SK-N-SH (cell line): ENCODE results near the gene BCL6. TPM values are rescaled to one million over a fixed set of nuclear protein-coding genes. Genes with fewer than 3 reads are reported as not detected.

Experiments
- CTCF ChIA-PET: fragments of 300-600, 350-600 bp; formaldehyde crosslinking; extraction: SDS; loops from one replicate; lab custom pipeline; 2021; lab: Yijun Ruan, JAX
- POLR2A ChIA-PET: fragments of 350-600 bp; sonication (Branson Sonifier 250); formaldehyde crosslinking; extraction: SDS; loops from one replicate; lab custom pipeline; 2020; ENCODE audit warnings: antibody characterized with exemption, inconsistent platforms; lab: Yijun Ruan, JAX
- DNase-seq: peaks from one replicate; pipeline ENCODE4 v3.0.0; 2012
- H2AFZ ChIP-seq: fragments of 200-600 bp; sonication (generic); 2 replicates; pipeline ENCODE4 v1.8.1; 2016; ENCODE audit warnings: antibody characterized with exemption, mild to moderate bottlenecking, low read depth
- H3F3A ChIP-seq: fragments of 200-600 bp; sonication (generic); replicated peaks from 2 replicates; pipeline ENCODE3; 2016; ENCODE audit warnings: antibody characterized with exemption, mild to moderate bottlenecking; ENCODE audit not compliant: insufficient read depth
- H3K27ac ChIP-seq, 2 experiments: fragments of 200-500 bp in 1 of 2; fragments of 200-600 bp in 1 of 2; sonication (Bioruptor generic) in 1 of 2; sonication (generic), shearing (Covaris generic) in 1 of 2; 2 replicates each; pipeline versions ENCODE4 v1.5.1 to v1.6.1; 2014 to 2016; ENCODE audit warnings: low read depth in 2 of 2, inconsistent platforms in 1 of 2, low read length in 1 of 2, mild to moderate bottlenecking in 1 of 2, mixed read lengths in 1 of 2
- H3K27me3 ChIP-seq: fragments of 200-600 bp; sonication (generic), shearing (Covaris generic); 2 replicates; pipeline ENCODE4 v1.6.1; 2016; ENCODE audit warnings: mixed run types; ENCODE audit not compliant: insufficient read depth
- H3K36me3 ChIP-seq, 2 experiments: fragments of 200-500 bp in 1 of 2; fragments of 200-600 bp in 1 of 2; sonication (Bioruptor generic) in 1 of 2; sonication (generic) in 1 of 2; replicated peaks in 1 of 2; 2 replicates each; pipeline versions ENCODE3 to v1.5.1; 2014 to 2016; ENCODE audit warnings: low read length in 1 of 2, mild to moderate bottlenecking in 1 of 2; ENCODE audit not compliant: insufficient read depth in 2 of 2, control insufficient read depth in 1 of 2
- H3K4me1 ChIP-seq, 2 experiments: fragments of 200-500 bp in 1 of 2; fragments of 200-600 bp in 1 of 2; sonication (Bioruptor generic) in 1 of 2; sonication (generic), shearing (Covaris generic) in 1 of 2; 2 replicates each; pipeline versions ENCODE4 v1.5.1 to v1.6.1; 2014 to 2016; ENCODE audit warnings: low read depth in 1 of 2, low read length in 1 of 2, mixed run types in 1 of 2; ENCODE audit not compliant: insufficient read depth in 2 of 2, control insufficient read depth in 1 of 2
- H3K4me2 ChIP-seq: fragments of 200-600 bp; sonication (generic), shearing (Covaris generic); 2 replicates; pipeline ENCODE4 v1.6.1; 2017; ENCODE audit warnings: mixed run types
- H3K4me3 ChIP-seq, 2 experiments: fragments of 200-500 bp in 1 of 2; fragments of 200-600 bp in 1 of 2; sonication (Bioruptor generic) in 1 of 2; sonication (generic), shearing (Covaris generic) in 1 of 2; 2 replicates each; pipeline versions ENCODE4 v1.5.1 to v1.8.1; 2014 to 2016; ENCODE audit warnings: low read depth in 2 of 2, inconsistent platforms in 1 of 2, low read length in 1 of 2, mild to moderate bottlenecking in 1 of 2, mixed read lengths in 1 of 2, moderate library complexity in 1 of 2
- H3K79me2 ChIP-seq: fragments of 200-600 bp; sonication (generic); 2 replicates; pipeline ENCODE4 v1.8.1; 2017; ENCODE audit warnings: mild to moderate bottlenecking; ENCODE audit not compliant: insufficient read depth
- H3K9ac ChIP-seq: fragments of 200-600 bp; sonication (generic); 2 replicates; pipeline ENCODE4 v1.6.1; 2017; ENCODE audit warnings: mixed run types
- H3K9me2 ChIP-seq: fragments of 200-600 bp; sonication (generic); 2 replicates; pipeline ENCODE4 v1.6.1; 2017; ENCODE audit warnings: mixed run types
- H3K9me3 ChIP-seq: fragments of 200-600 bp; sonication (generic); 2 replicates; pipeline ENCODE4 v1.6.1; 2017; ENCODE audit warnings: mixed run types, mild to moderate bottlenecking, moderate library complexity
- H4K20me1 ChIP-seq: fragments of 200-600 bp; sonication (generic); 2 replicates; pipeline ENCODE4 v1.6.1; 2017; ENCODE audit warnings: mild to moderate bottlenecking, mixed run types; ENCODE audit not compliant: insufficient read depth
- CHD2 ChIP-seq: fragments of 150-350 bp; IDR thresholded peaks from 2 replicates; pipeline ENCODE4 v1.6.1; 2018; ENCODE audit warnings: low read length; ENCODE audit not compliant: partially characterized antibody
- ELF1 ChIP-seq: IDR thresholded peaks from 2 replicates; pipeline ENCODE4 v1.4.0; 2012
- EP300 ChIP-seq, 2 experiments: IDR thresholded peaks; 2 replicates each; pipeline versions ENCODE4 v1.4.0 to v1.6.1; 2012; ENCODE audit warnings: borderline replicate concordance in 1 of 2, low read depth in 1 of 2, low read length in 1 of 2
- FOSL2 ChIP-seq: IDR thresholded peaks from 2 replicates; pipeline ENCODE4 v1.4.0; 2012; ENCODE audit warnings: low read depth, mild to moderate bottlenecking, moderate library complexity, borderline replicate concordance
- FOXJ3 ChIP-seq: sonication (generic); formaldehyde crosslinking; IDR thresholded peaks from 2 replicates; pipeline ENCODE4 v1.5.1; 2020; ENCODE audit warnings: mild to moderate bottlenecking, missing genetic modification reagents
- GABPA ChIP-seq: IDR thresholded peaks from 2 replicates; pipeline ENCODE4 v1.4.0; 2012; ENCODE audit warnings: low read depth, mild to moderate bottlenecking
- JUND ChIP-seq: IDR thresholded peaks from 2 replicates; pipeline ENCODE4 v1.4.0; 2012
- MEF2A ChIP-seq: IDR thresholded peaks from 2 replicates; pipeline ENCODE4 v1.4.0; 2012; ENCODE audit warnings: low read depth, borderline replicate concordance
- NFIC ChIP-seq: IDR thresholded peaks from 2 replicates; pipeline ENCODE4 v1.4.0; 2012; ENCODE audit warnings: borderline replicate concordance
- NRF1 ChIP-seq: IDR thresholded peaks from 2 replicates; pipeline ENCODE4 v1.6.1; 2012; ENCODE audit warnings: low read depth, mild to moderate bottlenecking, low read length
- PBX3 ChIP-seq: IDR thresholded peaks from 2 replicates; pipeline ENCODE4; 2012
- POLR2AphosphoS5 ChIP-seq: IDR thresholded peaks from 2 replicates; pipeline ENCODE4 v1.6.1; 2012; ENCODE audit warnings: low read depth, low read length
- REST ChIP-seq: IDR thresholded peaks from 2 replicates; pipeline ENCODE4 v1.6.1; 2012; ENCODE audit warnings: mild to moderate bottlenecking, low read depth, low read length, moderate library complexity
- RFX5 ChIP-seq: IDR thresholded peaks from 2 replicates; pipeline ENCODE4 v1.6.1; 2012; ENCODE audit warnings: mild to moderate bottlenecking, improper control_type of control experiment, low read length
- TAF1 ChIP-seq: IDR thresholded peaks from 2 replicates; pipeline ENCODE4 v1.6.1; 2012; ENCODE audit warnings: low read depth, mild to moderate bottlenecking, low read length, moderate library complexity, borderline replicate concordance
- TCF12 ChIP-seq: IDR thresholded peaks from 2 replicates; pipeline ENCODE4 v1.4.0; 2012
- YY1 ChIP-seq: IDR thresholded peaks from 2 replicates; pipeline ENCODE4 v1.4.0; 2012; ENCODE audit warnings: low read depth, mild to moderate bottlenecking
- WGBS: methylation state at CpG from one replicate; pipeline ENCODE4 v1.1.6; 2017; ENCODE audit warnings: low lambda C conversion rate; 5-methylcytosine and 5-hydroxymethylcytosine counted together
- polyA plus RNA-seq, 3 experiments: library from polyadenylated mRNA; depleted of rRNA; stranded (reverse); fragments of >200 nt; gene quantifications; 2 replicates each; pipeline ENCODE4 v1.2.3, GENCODE V29; 2012
- TF ChIP-seq, protein P1 (sequence below): IDR thresholded peaks from 2 replicates; pipeline ENCODE4 v1.4.0; 2012; ENCODE audit warnings: low read depth, borderline replicate concordance

The BCL6 gene
- polyA plus RNA-seq, 1 of the 3 experiments (the other 2 are of a cell fraction), result 13.8 TPM

DNA sequence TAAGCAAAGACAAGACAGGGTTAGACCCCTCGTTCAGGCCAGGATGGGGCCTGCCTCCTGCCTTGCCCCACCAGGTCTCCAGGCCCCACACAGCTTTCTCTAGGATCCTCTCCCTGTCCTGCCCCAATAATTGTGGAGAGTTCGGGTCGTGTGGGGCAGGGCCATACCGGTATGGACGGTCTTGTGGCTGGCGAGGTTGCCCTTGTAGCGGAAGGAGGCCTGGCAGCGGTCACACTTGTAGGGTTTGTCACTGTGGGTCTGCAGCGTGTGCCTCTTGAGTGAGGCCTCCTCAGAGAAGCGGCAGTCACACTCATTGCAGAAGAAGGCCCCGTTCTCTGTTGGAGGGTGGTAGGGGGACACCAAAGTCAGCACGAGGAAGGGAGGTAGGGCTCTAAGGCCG lies 18.7 kb downstream of the BCL6 start:
- 82% methylated on average over 13 of the region's 13 CpGs for WGBS
- DNase-seq, result no peak
- no peak overlapping the region for H2AFZ ChIP-seq
- H3K36me3 ChIP-seq, result peaks cover 77 to 91% of the 10 kb centered on the region in 2 experiments
- ChIA-PET POLR2A (no interaction called here), CTCF (interaction anchor here (1.3 to 6.2 kb wide), 3 partner anchors 12 to 21 kb away, joined by 4 to 66 read pairs (median 7); no protein-coding TSS in a partner anchor)
- H3F3A ChIP-seq, result no peaks in the 10 kb centered on the region
- H3K27ac ChIP-seq, result no peak overlapping the region
- H3K79me2 ChIP-seq, result no peaks in the 10 kb centered on the region
- H3K9me2 ChIP-seq, result no peaks in the 10 kb centered on the region
- TF ChIP-seq YY1 (no peak), JUND (no peak), REST (no peak)
- TF ChIP-seq, all 33 proteins: peak for 0
- Histone ChIP-seq H3K9me3 (no peaks in the 10 kb centered on the region), H3K4me3 (no peak overlapping the region), H3K4me2 (no peak overlapping the region), H3K27me3 (no peaks in the 10 kb centered on the region), H4K20me1 (no peaks in the 10 kb centered on the region), H3K4me1 (no peaks in the 10 kb centered on the region; a peak in 1 of 4 replicates), H3K9ac (no peak overlapping the region)

GRCh38 chr3:187725653-187726370 lies 19.5 kb downstream of the BCL6 start:
- no peak overlapping the region for H3K9ac ChIP-seq
- TF ChIP-seq YY1 (no peak), PBX3 (no peak), POLR2AphosphoS5 (no peak), FOSL2 (no peak), GABPA (no peak), FOXJ3 (CRISPR knock-in tag) (no peak), MEF2A (no peak), TAF1 (no peak), JUND (no peak), RFX5 (no peak), ELF1 (no peak), TCF12 (no peak), EP300 (IDR thresholded peaks at IDR 0.05; ENCODE audit: borderline replicate concordance in 1 of 2, low read depth in 1 of 2, low read length in 1 of 2) (no peak), CHD2 (no peak), NRF1 (no peak), NFIC (no peak)
- TF ChIP-seq, protein P1, sequence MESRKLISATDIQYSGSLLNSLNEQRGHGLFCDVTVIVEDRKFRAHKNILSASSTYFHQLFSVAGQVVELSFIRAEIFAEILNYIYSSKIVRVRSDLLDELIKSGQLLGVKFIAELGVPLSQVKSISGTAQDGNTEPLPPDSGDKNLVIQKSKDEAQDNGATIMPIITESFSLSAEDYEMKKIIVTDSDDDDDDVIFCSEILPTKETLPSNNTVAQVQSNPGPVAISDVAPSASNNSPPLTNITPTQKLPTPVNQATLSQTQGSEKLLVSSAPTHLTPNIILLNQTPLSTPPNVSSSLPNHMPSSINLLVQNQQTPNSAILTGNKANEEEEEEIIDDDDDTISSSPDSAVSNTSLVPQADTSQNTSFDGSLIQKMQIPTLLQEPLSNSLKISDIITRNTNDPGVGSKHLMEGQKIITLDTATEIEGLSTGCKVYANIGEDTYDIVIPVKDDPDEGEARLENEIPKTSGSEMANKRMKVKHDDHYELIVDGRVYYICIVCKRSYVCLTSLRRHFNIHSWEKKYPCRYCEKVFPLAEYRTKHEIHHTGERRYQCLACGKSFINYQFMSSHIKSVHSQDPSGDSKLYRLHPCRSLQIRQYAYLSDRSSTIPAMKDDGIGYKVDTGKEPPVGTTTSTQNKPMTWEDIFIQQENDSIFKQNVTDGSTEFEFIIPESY, result no peak
- POLR2A ChIA-PET, result no interaction called here
- peaks cover 76 to 88% of the 10 kb centered on the region in 2 experiments for H3K36me3 ChIP-seq
- H4K20me1 ChIP-seq, result no peaks in the 10 kb centered on the region
- no peak overlapping the region for H3K4me3 ChIP-seq
- no peaks in the 10 kb centered on the region for H3K9me3 ChIP-seq
- no peak overlapping the region for H3K27ac ChIP-seq
- no peaks in the 10 kb centered on the region for H3F3A ChIP-seq
- no peaks in the 10 kb centered on the region for H3K9me2 ChIP-seq
- 82% methylated on average over 7 of the region's 7 CpGs for WGBS
- DNase-seq, result no peak
- H2AFZ ChIP-seq, result no peak overlapping the region
- H3K4me2 ChIP-seq, result no peak overlapping the region
- no peaks in the 10 kb centered on the region for H3K27me3 ChIP-seq
- H3K4me1 ChIP-seq, result no peaks in the 10 kb centered on the region; a peak in 1 of 4 replicates
- CTCF ChIA-PET, result interaction anchor here (1.5 to 6.2 kb wide), 2 partner anchors 11 to 13 kb away, joined by 7 to 66 read pairs; no protein-coding TSS in a partner anchor
- no peaks in the 10 kb centered on the region for H3K79me2 ChIP-seq
